SH-SY5Y (cell line): ENCODE measurements around the gene COL4A3.

ENCODE experiments used
- GATA2 ChIP-seq: IDR thresholded peaks from 2 replicates; pipeline ENCODE4 v1.6.1; 2011; ENCODE audit warnings: mild to moderate bottlenecking, low read depth, low read length
- GATA3 ChIP-seq: IDR thresholded peaks from 2 replicates; pipeline ENCODE4 v1.6.1; 2011; ENCODE audit warnings: low read depth, mild to moderate bottlenecking, low read length, moderate library complexity

- TF ChIP-seq GATA2 (no peak), GATA3 (no peak)
Measured at GRCh38 chr2:227360351-227360750, 195.9 kb downstream of the COL4A3 start.
